ENCODE data around the gene GAS7.

The GAS7 gene

GRCh38 chr17:10211666-10212065 is 13.3 kb upstream of the GAS7 start:
- Mint-ChIP-seq H3K9me3 (no peaks in the 10 kb centered on the region), H3K4me3 (no peak overlapping the region), H3K27me3 (no peaks in the 10 kb centered on the region), H3K27ac (no peak overlapping the region), H3K36me3 (ENCODE audit: low read depth) (no peaks in the 10 kb centered on the region), H3K4me1 (ENCODE audit: low read depth) (no peaks in the 10 kb centered on the region)
- no peak for DNase-seq

GRCh38 chr17:10210151-10210574 is 11.8 kb upstream of the GAS7 start:
- no peaks in the 10 kb centered on the region for H3K27me3 Mint-ChIP-seq
- peaks cover 6% of the 10 kb centered on the region for H3K9me3 Mint-ChIP-seq
- no peak overlapping the region for H3K27ac Mint-ChIP-seq
- H3K36me3 Mint-ChIP-seq (ENCODE audit: low read depth): no peaks in the 10 kb centered on the region
- H3K4me1 Mint-ChIP-seq (ENCODE audit: low read depth): no peaks in the 10 kb centered on the region
- H3K4me3 Mint-ChIP-seq: no peak overlapping the region
- DNase-seq: no peak

GRCh38 chr17:10208604-10209193 is 10.3 kb upstream of the GAS7 start:
- Mint-ChIP-seq H3K27me3 (no peaks in the 10 kb centered on the region), H3K36me3 (ENCODE audit: low read depth) (no peaks in the 10 kb centered on the region), H3K4me1 (ENCODE audit: low read depth) (no peaks in the 10 kb centered on the region), H3K4me3 (no peak overlapping the region), H3K27ac (no peak overlapping the region), H3K9me3 (peaks cover 15% of the 10 kb centered on the region)
- no peak for DNase-seq

GRCh38 chr17:10207153-10207552 is 8.7 kb upstream of the GAS7 start:
- no peak overlapping the region for H3K27ac Mint-ChIP-seq
- no peaks in the 10 kb centered on the region for H3K4me1 Mint-ChIP-seq (ENCODE audit: low read depth)
- H3K4me3 Mint-ChIP-seq: no peak overlapping the region
- peaks cover 17% of the 10 kb centered on the region for H3K9me3 Mint-ChIP-seq
- DNase-seq: no peak
- no peaks in the 10 kb centered on the region for H3K36me3 Mint-ChIP-seq (ENCODE audit: low read depth)
- peaks cover 3% of the 10 kb centered on the region for H3K27me3 Mint-ChIP-seq

- no peak for DNase-seq
- Mint-ChIP-seq H3K9me3 (peaks cover 17% of the 10 kb centered on the region), H3K27ac (no peak overlapping the region), H3K4me1 (ENCODE audit: low read depth) (no peaks in the 10 kb centered on the region), H3K27me3 (peaks cover 14% of the 10 kb centered on the region), H3K4me3 (no peak overlapping the region), H3K36me3 (ENCODE audit: low read depth) (no peaks in the 10 kb centered on the region)
Measured at GRCh38 chr17:10205549-10206185, 7.3 kb upstream of the GAS7 start.

- H3K4me3 Mint-ChIP-seq: no peak overlapping the region
- peaks cover 7% of the 10 kb centered on the region for H3K4me1 Mint-ChIP-seq (ENCODE audit: low read depth)
- peaks cover 19% of the 10 kb centered on the region for H3K9me3 Mint-ChIP-seq
- peaks cover 36% of the 10 kb centered on the region for H3K27me3 Mint-ChIP-seq
- H3K27ac Mint-ChIP-seq: no peak overlapping the region
- H3K36me3 Mint-ChIP-seq (ENCODE audit: low read depth): no peaks in the 10 kb centered on the region
- DNase-seq: no peak
Measured at GRCh38 chr17:10201680-10202079, 3.3 kb upstream of the GAS7 start.

GRCh38 chr17:10200645-10201044 is 2.2 kb upstream of the GAS7 start:
- Mint-ChIP-seq H3K36me3 (ENCODE audit: low read depth) (no peaks in the 10 kb centered on the region), H3K9me3 (peaks cover 15% of the 10 kb centered on the region), H3K4me1 (ENCODE audit: low read depth) (peaks cover 7% of the 10 kb centered on the region), H3K4me3 (no peak overlapping the region), H3K27ac (no peak overlapping the region), H3K27me3 (peaks cover 43% of the 10 kb centered on the region)
- no peak for DNase-seq

- H3K27me3 Mint-ChIP-seq: peaks cover 43% of the 10 kb centered on the region
- peaks cover 7% of the 10 kb centered on the region for H3K4me1 Mint-ChIP-seq (ENCODE audit: low read depth)
- H3K36me3 Mint-ChIP-seq (ENCODE audit: low read depth): no peaks in the 10 kb centered on the region
- DNase-seq: no peak
- no peak overlapping the region for H3K27ac Mint-ChIP-seq
- H3K9me3 Mint-ChIP-seq: peaks cover 15% of the 10 kb centered on the region
- H3K4me3 Mint-ChIP-seq: peak overlapping the region; percentile 3
Measured at GRCh38 chr17:10200016-10200415, 1.6 kb upstream of the GAS7 start.

GRCh38 chr17:10197721-10198508 is 491 bp downstream of the GAS7 start:
- peaks cover 7% of the 10 kb centered on the region for H3K4me1 Mint-ChIP-seq (ENCODE audit: low read depth)

GRCh38 chr17:10197362-10197720 is 1.1 kb downstream of the GAS7 start:
- peaks cover 7% of the 10 kb centered on the region for H3K4me1 Mint-ChIP-seq (ENCODE audit: low read depth)
- peaks cover 22% of the 10 kb centered on the region for H3K9me3 Mint-ChIP-seq
- H3K36me3 Mint-ChIP-seq (ENCODE audit: low read depth): peaks cover 3% of the 10 kb centered on the region
- no peak for DNase-seq
- H3K4me3 Mint-ChIP-seq: no peak overlapping the region
- H3K27me3 Mint-ChIP-seq: peaks cover 40% of the 10 kb centered on the region
- H3K27ac Mint-ChIP-seq: no peak overlapping the region

More at GRCh38 chr17:10197721-10198508, 491 bp downstream of the GAS7 start:
- Mint-ChIP-seq H3K4me3 (no peak overlapping the region), H3K9me3 (peaks cover 22% of the 10 kb centered on the region), H3K27me3 (peaks cover 42% of the 10 kb centered on the region), H3K27ac (no peak overlapping the region), H3K36me3 (ENCODE audit: low read depth) (peaks cover 3% of the 10 kb centered on the region)
- DNase-seq: no peak

GRCh38 chr17:10196941-10197340 is 1.5 kb downstream of the GAS7 start:
- Mint-ChIP-seq H3K4me3 (no peak overlapping the region), H3K9me3 (peaks cover 22% of the 10 kb centered on the region), H3K4me1 (ENCODE audit: low read depth) (peaks cover 7% of the 10 kb centered on the region), H3K27ac (no peak overlapping the region), H3K27me3 (peaks cover 40% of the 10 kb centered on the region), H3K36me3 (ENCODE audit: low read depth) (peaks cover 3% of the 10 kb centered on the region)
- DNase-seq: no peak

- H3K4me1 Mint-ChIP-seq (ENCODE audit: low read depth): peaks cover 7% of the 10 kb centered on the region
- H3K4me3 Mint-ChIP-seq: no peak overlapping the region
- H3K36me3 Mint-ChIP-seq (ENCODE audit: low read depth): peaks cover 3% of the 10 kb centered on the region
- H3K27me3 Mint-ChIP-seq: peaks cover 37% of the 10 kb centered on the region
- DNase-seq: no peak
- H3K27ac Mint-ChIP-seq: no peak overlapping the region
- peaks cover 22% of the 10 kb centered on the region for H3K9me3 Mint-ChIP-seq
Measured at GRCh38 chr17:10196384-10196895, 2.0 kb downstream of the GAS7 start.

- peaks cover 7% of the 10 kb centered on the region for H3K4me1 Mint-ChIP-seq (ENCODE audit: low read depth)
- peaks cover 3% of the 10 kb centered on the region for H3K36me3 Mint-ChIP-seq (ENCODE audit: low read depth)
- H3K4me3 Mint-ChIP-seq: no peak overlapping the region
- peaks cover 25% of the 10 kb centered on the region for H3K27me3 Mint-ChIP-seq
- H3K9me3 Mint-ChIP-seq: peaks cover 22% of the 10 kb centered on the region
- DNase-seq: no peak
- H3K27ac Mint-ChIP-seq: no peak overlapping the region
Measured at GRCh38 chr17:10195090-10195805, 3.2 kb downstream of the GAS7 start.

GRCh38 chr17:10193632-10194031 is 4.8 kb downstream of the GAS7 start:
- H3K27me3 Mint-ChIP-seq: peaks cover 15% of the 10 kb centered on the region
- no peaks in the 10 kb centered on the region for H3K4me1 Mint-ChIP-seq (ENCODE audit: low read depth)
- no peak overlapping the region for H3K27ac Mint-ChIP-seq
- H3K36me3 Mint-ChIP-seq (ENCODE audit: low read depth): peaks cover 3% of the 10 kb centered on the region
- no peak overlapping the region for H3K4me3 Mint-ChIP-seq
- DNase-seq: no peak
- H3K9me3 Mint-ChIP-seq: peaks cover 21% of the 10 kb centered on the region

Measured in activated T-cell treated with anti-CD3 and anti-CD28 coated beads, Interleukin-2, amount 50 U/mL, for 24 hours (primary cell).